K562 (cell line): ENCODE results near the gene SYMPK. TPM values are rescaled to one million over a fixed set of nuclear protein-coding genes. Genes with fewer than 3 reads are reported as not detected.
A peak's percentile ranks its signal among the peaks of the same experiment; 100 is the strongest.

Experiments
- ATF1 ChIP-seq, 2 experiments: fragments of 450-650 bp in 1 of 2; IDR thresholded peaks; 2 replicates each; pipeline ENCODE4 v1.6.1; 2016; ENCODE audit warnings: missing compliant biosample characterization in 1 of 2, missing genetic modification characterization in 1 of 2
- ATF3 ChIP-seq, 2 experiments: fragments of 450-650 bp in 1 of 2; sonication (generic) in 1 of 2; formaldehyde crosslinking in 1 of 2; IDR thresholded peaks in 1 of 2; conservative IDR thresholded peaks in 1 of 2; 2 replicates each; pipeline versions ENCODE4 v1.6.1 to v1.8.1; 2016 to 2023; ENCODE audit warnings: mild to moderate bottlenecking in 2 of 2, moderate library complexity in 2 of 2, inconsistent platforms in 1 of 2, missing genetic modification reagents in 1 of 2
- BCOR ChIP-seq: fragments of 450-650 bp; IDR thresholded peaks from 2 replicates; pipeline ENCODE4 v1.6.1; 2016
- BRD9 ChIP-seq: fragments of 450-650 bp; IDR thresholded peaks from 2 replicates; pipeline ENCODE4 v1.6.1; 2018; ENCODE audit warnings: low read depth; ENCODE audit not compliant: partially characterized antibody
- E2F8 ChIP-seq: fragments of 450-650 bp; IDR thresholded peaks from 2 replicates; pipeline ENCODE4 v1.7.1; 2018; ENCODE audit warnings: mild to moderate bottlenecking, low read depth; ENCODE audit not compliant: partially characterized antibody
- ELF4 ChIP-seq: fragments of 450-650 bp; formaldehyde crosslinking; IDR thresholded peaks from 2 replicates; pipeline ENCODE4 v1.4.0; 2022; ENCODE audit warnings: missing genetic modification characterization
- ETS1 ChIP-seq: conservative IDR thresholded peaks from 2 replicates; pipeline ENCODE4 v1.6.1; 2011; ENCODE audit warnings: low read depth, mild to moderate bottlenecking, low read length; ENCODE audit not compliant: control insufficient read depth
- JUND ChIP-seq, 2 experiments: IDR thresholded peaks; 2 replicates in 1 of 2; 3 replicates in 1 of 2; pipeline ENCODE4 v1.6.1; 2011; ENCODE audit warnings: borderline replicate concordance in 2 of 2, low read depth in 2 of 2, low read length in 2 of 2, improper control_type of control experiment in 1 of 2, missing biosample characterization in 1 of 2, missing genetic modification characterization in 1 of 2, missing genetic modification reagents in 1 of 2
- MYC ChIP-seq, 2 experiments: fragments of 250-450 bp in 1 of 2; sonication (Bioruptor Pico) in 1 of 2; IDR thresholded peaks; 2 replicates each; pipeline versions ENCODE4 v1.5.1 to v1.6.1; 2012 to 2021; ENCODE audit warnings: low read depth in 2 of 2, borderline replicate concordance in 1 of 2, improper control_type of control experiment in 1 of 2, low read length in 1 of 2, mild to moderate bottlenecking in 1 of 2, moderate library complexity in 1 of 2
- NUFIP1 ChIP-seq: fragments of 450-650 bp; IDR thresholded peaks from 2 replicates; pipeline ENCODE4 v1.6.1; 2018; ENCODE audit not compliant: partially characterized antibody
- PKNOX1 ChIP-seq: fragments of 450-650 bp; IDR thresholded peaks from 2 replicates; pipeline ENCODE4 v1.6.1; 2016
- PRDM10 ChIP-seq: fragments of 450-650 bp; IDR thresholded peaks from 2 replicates; pipeline ENCODE4 v1.6.1; 2018; ENCODE audit not compliant: partially characterized antibody
- SP2 ChIP-seq: IDR thresholded peaks from 2 replicates; pipeline ENCODE4 v1.6.1; 2011; ENCODE audit warnings: mild to moderate bottlenecking, low read depth, low read length, moderate library complexity; ENCODE audit not compliant: poor library complexity, severe bottlenecking; ENCODE audit errors: extremely low read depth
- SRSF1 ChIP-seq: fragments of 200-400 bp; formaldehyde crosslinking; IDR thresholded peaks from 2 replicates; pipeline ENCODE4 v1.6.1; 2017; ENCODE audit warnings: mild to moderate bottlenecking, low read depth, low read length, moderate library complexity
- TFAM ChIP-seq: fragments of 250-450 bp; sonication (Bioruptor Pico); conservative IDR thresholded peaks from 2 replicates; pipeline ENCODE4 v1.5.0; 2021; ENCODE audit warnings: mild to moderate bottlenecking, moderate library complexity
- ZBTB1 ChIP-seq: sonication (generic); formaldehyde crosslinking; IDR thresholded peaks from 2 replicates; pipeline ENCODE4 v1.8.1; 2023; ENCODE audit warnings: missing genetic modification reagents, low read depth, mild to moderate bottlenecking, borderline replicate concordance
- polyA plus RNA-seq, 8 experiments: library from polyadenylated mRNA; depleted of rRNA in 4 of 8; stranded (reverse) in 5 of 8; unstranded in 3 of 8; fragments of >200 nt; fragmentation: Nextera tagmentation in 2 of 8; fragmentation: Illumina TruSeq in 1 of 8; extraction: Ambion mirVana in 2 of 8; extraction: Trizol in 1 of 8; gene quantifications; 2 replicates each; pipeline versions ENCODE4 v1.2.1 to v1.2.3, GENCODE V29; 2011 to 2014; ENCODE audit warnings: inconsistent platforms in 1 of 8, missing spikeins in 1 of 8
- total RNA-seq, 7 experiments: library from RNA; depleted of rRNA in 6 of 7; stranded (reverse); fragments of >200 nt in 6 of 7; fragmentation: Illumina TruSeq in 2 of 7; extraction: Trizol in 2 of 7; gene quantifications; 2 replicates each; pipeline versions ENCODE4 v1.2.1 to v1.2.3, GENCODE V29; 2011 to 2021; ENCODE audit warnings: low replicate concordance in 1 of 7

SYMPK gene
- total and polyA plus RNA-seq, 9 of the 15 experiments (the other 6 are each of a cell fraction or from before 2014, with no cell fraction given): 0.73 to 95.5 (median 58.4) TPM

- TF ChIP-seq PRDM10 (no peak), NUFIP1 (no peak), BCOR (peak; percentile 52; the same call in 1 of the 2 replicates), ELF4 (CRISPR knock-in tag) (no peak), ZBTB1 (CRISPR knock-in tag) (no peak), TFAM (CRISPR knock-in tag) (no peak), SRSF1 (no peak), ETS1 (no peak), E2F8 (no peak), JUND (IDR thresholded peaks at IDR 0.05; ENCODE audit: borderline replicate concordance, low read depth, low read length) (0 out of 2 replicates have a peak, but pooled peaks have one; percentile 11), JUND (tag; IDR thresholded peaks at IDR 0.05; ENCODE audit: borderline replicate concordance, low read depth, low read length) (no peak; the same call in 2 of the 3 replicates), SP2 (no peak), BRD9 (peak; percentile 30), PKNOX1 (no peak), ATF3 (IDR thresholded peaks at IDR 0.05) (peak; percentile 77), ATF3 (CRISPR knock-in tag; conservative IDR thresholded peaks at IDR 0.05) (no peak), MYC (IDR thresholded peaks at IDR 0.05; ENCODE audit: low read depth, low read length) (no peak), MYC (CRISPR knock-in tag; IDR thresholded peaks at IDR 0.05; ENCODE audit: borderline replicate concordance, low read depth) (no peak), ATF1 (CRISPR knock-in tag; IDR thresholded peaks at IDR 0.05) (no peak), ATF1 (tag; IDR thresholded peaks at IDR 0.05) (no peak)
Measured at GRCh38 chr19:45800070-45800553, 62.8 kb downstream of the SYMPK start (continued).
